Karpas-422 (cell line): Measurements from ENCODE around the gene SLC8A3. TPM values are rescaled to one million over a fixed set of nuclear protein-coding genes. Genes with fewer than 3 reads are reported as not detected.

Experiments used
- DNase-seq: peaks from one replicate; pipeline ENCODE4 v3.0.0-alpha.2; 2015
- H2AFZ ChIP-seq: fragments of 200-600 bp; sonication (generic); 2 replicates; pipeline ENCODE4 v1.6.1; 2014; ENCODE audit warnings: antibody characterized with exemption, low read length, mixed read lengths
- H3K27ac ChIP-seq: fragments of 200-600 bp; sonication (generic); 2 replicates; pipeline ENCODE4 v1.5.1; 2014; ENCODE audit warnings: mild to moderate bottlenecking, low read length, moderate library complexity
- H3K27me3 ChIP-seq: fragments of 200-600 bp; sonication (generic); 2 replicates; pipeline ENCODE4 v1.6.1; 2014; ENCODE audit warnings: low read length, mixed read lengths
- H3K36me3 ChIP-seq: fragments of 200-600 bp; sonication (generic); 2 replicates; pipeline ENCODE4 v1.6.1; 2014; ENCODE audit warnings: low read length, mixed read lengths; ENCODE audit not compliant: insufficient read depth
- H3K4me1 ChIP-seq: fragments of 200-600 bp; sonication (generic); 2 replicates; pipeline ENCODE4 v1.6.1; 2014; ENCODE audit warnings: mild to moderate bottlenecking, low read length, mixed read lengths
- H3K4me2 ChIP-seq: fragments of 200-600 bp; sonication (generic); 2 replicates; pipeline ENCODE4 v1.6.1; 2014; ENCODE audit warnings: low read length, low read depth, mild to moderate bottlenecking; ENCODE audit not compliant: poor library complexity, severe bottlenecking
- H3K4me3 ChIP-seq: fragments of 200-600 bp; sonication (generic); 2 replicates; pipeline ENCODE4 v1.5.1; 2014; ENCODE audit warnings: mild to moderate bottlenecking, antibody characterized with exemption, low read length, mixed read lengths
- H3K79me2 ChIP-seq: fragments of 200-600 bp; sonication (generic); 2 replicates; pipeline ENCODE4 v1.6.1; 2014; ENCODE audit warnings: mild to moderate bottlenecking, low read length, mixed read lengths
- H3K9ac ChIP-seq: fragments of 200-600 bp; sonication (generic); 2 replicates; pipeline ENCODE4 v1.6.0; 2014; ENCODE audit warnings: low read length
- H3K9me2 ChIP-seq: fragments of 200-600 bp; sonication (generic), shearing (Covaris generic); replicated peaks from 2 replicates; pipeline ENCODE4 v1.6.0; 2014; ENCODE audit warnings: mild to moderate bottlenecking, low read length, moderate library complexity; ENCODE audit not compliant: insufficient read depth
- H3K9me3 ChIP-seq: fragments of 300-700, 200-600 bp; sonication (generic); 2 replicates; pipeline ENCODE4 v1.6.1; 2014; ENCODE audit warnings: low read length, mixed read lengths
- H4K20me1 ChIP-seq: fragments of 200-600 bp; sonication (generic); 2 replicates; pipeline ENCODE4 v1.6.1; 2014; ENCODE audit warnings: mild to moderate bottlenecking, antibody characterized with exemption, low read length, low read depth; ENCODE audit not compliant: insufficient read depth
- total RNA-seq: library from RNA; depleted of rRNA; stranded (reverse); fragments of >200 nt; shearing (Covaris generic); gene quantifications from 2 replicates; pipeline ENCODE4 v1.2.3, GENCODE V29; 2014; ENCODE audit warnings: low replicate concordance

Gene SLC8A3
- total RNA-seq, 1 experiment from 2014 or later, result not detected

DNA sequence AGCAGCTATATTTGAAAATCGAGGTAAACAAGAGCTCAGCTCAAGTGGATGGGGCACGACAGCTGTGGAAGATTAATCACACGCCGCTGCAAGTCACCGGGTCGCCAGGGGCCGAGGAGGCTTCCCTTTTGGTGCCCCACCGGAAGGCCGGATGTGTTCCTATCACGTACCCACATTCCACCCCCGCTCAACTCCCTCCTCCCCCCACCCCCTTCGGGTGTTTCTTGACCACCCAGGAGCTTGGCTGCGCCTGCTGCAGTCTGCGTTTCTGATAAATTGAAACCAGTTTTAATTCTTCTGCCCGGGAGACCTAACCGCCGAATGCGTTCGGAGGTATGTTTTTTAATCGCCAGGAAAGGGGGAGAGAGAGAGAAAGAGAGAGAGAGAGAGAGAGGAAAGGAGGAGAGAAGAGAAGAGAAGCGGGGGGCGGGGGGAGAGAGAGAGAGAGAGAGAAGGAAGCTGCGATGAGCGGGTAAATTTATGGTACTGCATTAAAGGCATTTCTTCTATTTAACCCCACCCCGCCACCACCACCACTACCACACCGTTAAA, 1.8 kb downstream of the SLC8A3 start:
- H3K27me3 ChIP-seq, result no peaks in the 10 kb centered on the region
- H3K9me3 ChIP-seq, result no peaks in the 10 kb centered on the region
- peak overlapping the region; percentile 54; the same call in 1 of the 2 replicates for H3K4me3 ChIP-seq
- no peaks in the 10 kb centered on the region for H3K79me2 ChIP-seq
- no peak overlapping the region for H3K9ac ChIP-seq
- H3K9me2 ChIP-seq, result no peaks in the 10 kb centered on the region
- H3K4me1 ChIP-seq, result peaks cover 9% of the 10 kb centered on the region
- no peaks in the 10 kb centered on the region for H4K20me1 ChIP-seq
- no peak for DNase-seq
- H3K27ac ChIP-seq, result no peak overlapping the region
- H3K4me2 ChIP-seq, result peak overlapping the region; percentile 53
- H3K36me3 ChIP-seq, result no peaks in the 10 kb centered on the region
- 0 out of 2 replicates have a peak overlapping the region, but pooled peaks have one; percentile 36 for H2AFZ ChIP-seq

GRCh38 chr14:70183991-70184390, 4.8 kb downstream of the SLC8A3 start:
- no peak for DNase-seq
- no peak overlapping the region for H3K4me3 ChIP-seq

DNA sequence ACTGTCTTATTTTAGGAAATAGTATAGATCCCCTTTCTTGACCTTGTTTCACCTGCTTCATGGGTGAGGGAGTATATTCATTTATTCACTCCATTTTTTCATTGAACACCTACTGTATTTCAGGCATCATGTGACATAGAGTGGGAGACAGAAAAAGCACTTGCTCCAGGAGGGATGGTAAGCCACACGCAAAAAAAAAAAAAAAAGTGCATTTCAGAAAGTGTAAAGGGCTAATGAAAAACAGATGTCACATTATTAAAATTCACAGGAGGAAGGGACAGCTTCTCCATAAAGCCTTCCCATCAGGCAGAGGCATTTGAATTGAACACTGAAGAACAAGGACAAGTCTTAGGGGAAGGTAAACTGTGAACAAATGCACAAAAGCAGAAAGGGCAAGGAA, 7.5 kb downstream of the SLC8A3 start:
- Histone ChIP-seq H3K36me3 (no peaks in the 10 kb centered on the region), H4K20me1 (no peaks in the 10 kb centered on the region), H3K4me3 (no peak overlapping the region), H3K9me2 (no peaks in the 10 kb centered on the region), H3K9me3 (no peaks in the 10 kb centered on the region), H3K79me2 (no peaks in the 10 kb centered on the region), H3K4me2 (no peak overlapping the region), H2AFZ (no peak overlapping the region), H3K9ac (no peak overlapping the region), H3K27ac (no peak overlapping the region), H3K4me1 (no peaks in the 10 kb centered on the region), H3K27me3 (no peaks in the 10 kb centered on the region)
- DNase-seq, result no peak

More at GRCh38 chr14:70183991-70184390, 4.8 kb downstream of the SLC8A3 start:
- no peak overlapping the region for H3K9ac ChIP-seq
- H2AFZ ChIP-seq, result no peak overlapping the region
- no peaks in the 10 kb centered on the region for H3K36me3 ChIP-seq
- H3K9me2 ChIP-seq, result no peaks in the 10 kb centered on the region
- H3K4me2 ChIP-seq, result no peak overlapping the region
- no peaks in the 10 kb centered on the region for H3K9me3 ChIP-seq
- no peak overlapping the region for H3K27ac ChIP-seq
- peaks cover 9% of the 10 kb centered on the region for H3K4me1 ChIP-seq
- no peaks in the 10 kb centered on the region for H3K27me3 ChIP-seq
- no peaks in the 10 kb centered on the region for H4K20me1 ChIP-seq
- H3K79me2 ChIP-seq, result no peaks in the 10 kb centered on the region

DNA sequence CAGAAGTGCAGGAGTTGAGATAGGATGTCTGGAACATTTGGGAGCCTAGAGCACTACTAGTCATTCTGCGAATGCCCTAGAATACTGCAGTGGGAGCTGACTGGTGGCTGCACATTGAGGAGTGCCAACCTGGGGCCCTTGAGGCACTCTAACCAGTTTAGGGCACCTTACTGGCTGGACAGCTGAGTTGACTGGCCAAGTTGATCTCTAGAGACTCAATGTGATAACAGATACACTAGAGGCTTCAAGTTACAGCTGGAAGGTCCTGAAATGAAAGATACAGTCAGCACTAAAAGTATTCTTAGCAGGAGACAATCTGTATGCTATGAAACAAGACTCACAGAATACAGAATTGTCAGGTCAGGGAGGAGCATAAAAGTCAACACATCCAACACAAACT, 8.0 kb downstream of the SLC8A3 start:
- Histone ChIP-seq H3K9me3 (no peaks in the 10 kb centered on the region), H3K4me3 (no peak overlapping the region), H3K9me2 (no peaks in the 10 kb centered on the region), H3K4me2 (no peak overlapping the region), H3K27ac (no peak overlapping the region), H3K4me1 (no peaks in the 10 kb centered on the region), H3K9ac (no peak overlapping the region), H2AFZ (no peak overlapping the region), H3K36me3 (no peaks in the 10 kb centered on the region), H3K79me2 (no peaks in the 10 kb centered on the region), H3K27me3 (no peaks in the 10 kb centered on the region), H4K20me1 (no peaks in the 10 kb centered on the region)
- DNase-seq, result no peak

- Histone ChIP-seq H2AFZ (no peak overlapping the region), H4K20me1 (no peaks in the 10 kb centered on the region; the same call in 1 of the 2 replicates), H3K4me3 (no peak overlapping the region), H3K4me1 (no peaks in the 10 kb centered on the region), H3K27ac (no peak overlapping the region), H3K4me2 (no peak overlapping the region), H3K9me2 (no peaks in the 10 kb centered on the region), H3K27me3 (no peaks in the 10 kb centered on the region), H3K9ac (no peak overlapping the region), H3K79me2 (no peaks in the 10 kb centered on the region), H3K9me3 (no peaks in the 10 kb centered on the region), H3K36me3 (no peaks in the 10 kb centered on the region)
- no peak for DNase-seq
Observed at GRCh38 chr14:70177081-70177800, 11.5 kb downstream of the SLC8A3 start.

DNA sequence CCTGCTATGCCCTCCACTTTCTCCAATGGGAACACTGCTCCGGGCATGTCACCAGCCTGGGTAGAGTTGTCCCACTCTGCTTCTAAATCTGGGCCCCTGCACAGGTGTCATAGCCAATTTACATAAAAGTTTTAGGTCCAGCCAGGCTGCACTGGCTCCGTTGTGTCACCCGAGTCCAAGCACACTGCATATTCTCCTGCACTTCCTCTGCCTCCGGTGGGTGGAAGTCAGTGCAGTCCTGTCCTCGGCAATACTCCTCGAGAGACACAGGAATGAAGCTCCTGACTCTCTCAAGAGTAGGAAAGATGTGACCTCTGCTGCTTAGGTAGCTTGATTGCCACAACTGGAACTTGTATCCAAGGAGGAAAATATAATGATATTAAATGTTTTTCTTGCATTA, 15.2 kb downstream of the SLC8A3 start:
- H3K9me2 ChIP-seq, result no peaks in the 10 kb centered on the region
- no peaks in the 10 kb centered on the region for H3K9me3 ChIP-seq
- H3K4me3 ChIP-seq, result no peak overlapping the region
- no peaks in the 10 kb centered on the region for H3K4me1 ChIP-seq
- no peaks in the 10 kb centered on the region; the same call in 1 of the 2 replicates for H4K20me1 ChIP-seq
- no peaks in the 10 kb centered on the region for H3K27me3 ChIP-seq
- no peak overlapping the region for H3K4me2 ChIP-seq
- no peaks in the 10 kb centered on the region for H3K36me3 ChIP-seq
- no peak for DNase-seq
- H3K79me2 ChIP-seq, result no peaks in the 10 kb centered on the region
- H3K9ac ChIP-seq, result no peak overlapping the region
- H2AFZ ChIP-seq, result no peak overlapping the region
- H3K27ac ChIP-seq, result no peak overlapping the region

GRCh38 chr14:70171726-70172125, 17.0 kb downstream of the SLC8A3 start:
- Histone ChIP-seq H3K36me3 (no peaks in the 10 kb centered on the region), H3K9me2 (no peaks in the 10 kb centered on the region), H3K9ac (no peak overlapping the region), H3K27ac (no peak overlapping the region), H3K9me3 (no peaks in the 10 kb centered on the region), H3K4me1 (no peaks in the 10 kb centered on the region), H3K4me3 (no peak overlapping the region), H3K4me2 (no peak overlapping the region), H3K27me3 (no peaks in the 10 kb centered on the region), H2AFZ (no peak overlapping the region), H4K20me1 (no peaks in the 10 kb centered on the region; the same call in 1 of the 2 replicates), H3K79me2 (no peaks in the 10 kb centered on the region)
- DNase-seq, result no peak

GRCh38 chr14:70170976-70171375, 17.8 kb downstream of the SLC8A3 start:
- H3K27ac ChIP-seq, result no peak overlapping the region
- H3K4me1 ChIP-seq, result no peaks in the 10 kb centered on the region
- no peaks in the 10 kb centered on the region for H3K27me3 ChIP-seq
- no peak overlapping the region for H3K4me2 ChIP-seq
- H3K9ac ChIP-seq, result no peak overlapping the region
- H3K9me2 ChIP-seq, result no peaks in the 10 kb centered on the region
- H3K79me2 ChIP-seq, result no peaks in the 10 kb centered on the region
- H3K36me3 ChIP-seq, result no peaks in the 10 kb centered on the region
- no peaks in the 10 kb centered on the region for H3K9me3 ChIP-seq
- H2AFZ ChIP-seq, result no peak overlapping the region
- H4K20me1 ChIP-seq, result no peaks in the 10 kb centered on the region; the same call in 1 of the 2 replicates
- no peak overlapping the region for H3K4me3 ChIP-seq
- DNase-seq, result no peak
